SH-SY5Y (cell line): ENCODE measurements around the gene LRRC14B.

Experiments
- GATA2 ChIP-seq: IDR thresholded peaks from 2 replicates; pipeline ENCODE4 v1.6.1; 2011; ENCODE audit warnings: mild to moderate bottlenecking, low read depth, low read length
- GATA3 ChIP-seq: IDR thresholded peaks from 2 replicates; pipeline ENCODE4 v1.6.1; 2011; ENCODE audit warnings: low read depth, mild to moderate bottlenecking, low read length, moderate library complexity

DNA sequence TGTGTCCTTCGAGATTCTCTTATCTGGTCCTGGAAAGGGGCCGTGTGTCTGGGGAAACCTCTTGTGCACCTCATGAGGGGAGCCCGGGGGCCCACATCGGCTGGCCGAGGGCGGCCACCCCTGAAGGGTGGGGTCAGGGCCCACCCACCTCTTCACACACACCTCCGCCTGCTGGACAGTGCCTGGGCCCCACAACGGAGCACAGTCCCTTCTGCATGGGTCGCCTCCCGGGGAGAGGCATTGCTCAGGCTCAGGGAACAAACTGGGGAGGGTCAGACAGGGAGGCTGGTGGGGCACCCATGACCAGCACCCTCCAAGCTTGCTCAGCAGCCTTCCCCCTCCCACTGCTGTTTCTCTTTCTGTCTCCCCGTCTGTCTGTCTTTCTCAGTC, 1.3 kb upstream of the LRRC14B start:
- TF ChIP-seq GATA2 = no peak
- TF ChIP-seq GATA3 = no peak
